EH (cell line): ENCODE data around the gene STAB2.

Experiments used
- DNase-seq: peaks from one replicate; pipeline ENCODE4 v3.0.0-alpha.2; 2015; ENCODE audit warnings: low read depth

The STAB2 gene

GRCh38 chr12:103690426-103690825 is 103.4 kb downstream of the STAB2 start:
- no peak for DNase-seq

- no peak for DNase-seq
Observed at GRCh38 chr12:103691063-103691462, 104.0 kb downstream of the STAB2 start.

GRCh38 chr12:103696101-103696500 is 109.0 kb downstream of the STAB2 start:
- DNase-seq = no peak

- DNase-seq = no peak
Observed at GRCh38 chr12:103697971-103698751, 111.1 kb downstream of the STAB2 start.

GRCh38 chr12:103698752-103699560 is 111.9 kb downstream of the STAB2 start:
- no peak for DNase-seq

- DNase-seq = no peak
Observed at GRCh38 chr12:103705098-103705497, 118.0 kb downstream of the STAB2 start.

GRCh38 chr12:103705927-103706326 is 118.9 kb downstream of the STAB2 start:
- DNase-seq = no peak

- DNase-seq = no peak
Observed at GRCh38 chr12:103707446-103707845, 120.4 kb downstream of the STAB2 start.

GRCh38 chr12:103710544-103710943 is 123.5 kb downstream of the STAB2 start:
- no peak for DNase-seq

- no peak for DNase-seq
Observed at GRCh38 chr12:103712216-103712615, 125.1 kb downstream of the STAB2 start.

- no peak for DNase-seq
Observed at GRCh38 chr12:103715494-103715893, 128.4 kb downstream of the STAB2 start.

- DNase-seq = no peak
Observed at GRCh38 chr12:103716517-103717196, 129.6 kb downstream of the STAB2 start.

GRCh38 chr12:103725398-103725797 is 138.3 kb downstream of the STAB2 start:
- no peak for DNase-seq

GRCh38 chr12:103727638-103728037 is 140.6 kb downstream of the STAB2 start:
- peak; percentile 5 for DNase-seq

- peak; percentile 40 for DNase-seq
Observed at GRCh38 chr12:103728323-103728722, 141.2 kb downstream of the STAB2 start.

- DNase-seq = no peak
Observed at GRCh38 chr12:103729499-103729898, 142.4 kb downstream of the STAB2 start.

- DNase-seq = no peak
Observed at GRCh38 chr12:103731539-103731938, 144.5 kb downstream of the STAB2 start.

GRCh38 chr12:103734863-103735262 is 147.8 kb downstream of the STAB2 start:
- DNase-seq = no peak

- DNase-seq = no peak
Observed at GRCh38 chr12:103735291-103735690, 148.2 kb downstream of the STAB2 start.

GRCh38 chr12:103736572-103736971 is 149.5 kb downstream of the STAB2 start:
- no peak for DNase-seq

GRCh38 chr12:103737881-103738280 is 150.8 kb downstream of the STAB2 start:
- no peak for DNase-seq

GRCh38 chr12:103742349-103742932 is 155.4 kb downstream of the STAB2 start:
- peak; percentile 63 for DNase-seq
